PC-9 (cell line): Measurements from ENCODE around the gene KLK12. TPM values are rescaled to one million over a fixed set of nuclear protein-coding genes. Genes with fewer than 3 reads are reported as not detected.

Source experiments
- BruUV-seq: library from RNA; stranded (reverse); fragments of 400-500 nt; replicated peaks from 2 replicates; lab custom pipeline; 2021; lab: Mats Ljungman, UMichigan
- CTCF ChIA-PET: fragments of 300-600 bp; sonication (Branson Sonifier 250); formaldehyde crosslinking; loops from one replicate; lab custom pipeline; 2022; ENCODE audit warnings: antibody characterized with exemption; lab: Charles Lee
- POLR2A ChIA-PET: fragments of 300-600 bp; sonication (Branson Sonifier 250); formaldehyde crosslinking; loops from one replicate; lab custom pipeline; 2022; ENCODE audit warnings: antibody characterized with exemption; ENCODE audit not compliant: unreplicated experiment; lab: Charles Lee
- DNase-seq, 2 experiments: peaks; one replicate each; pipeline versions ENCODE4 v3.0.0 to v3.0.0-alpha.2; 2015 to 2022; ENCODE audit warnings: mixed read lengths in 1 of 2
- H2AFZ ChIP-seq: fragments of 200-600 bp; sonication (generic); 2 replicates; pipeline ENCODE4 v1.8.1; 2017; ENCODE audit warnings: antibody characterized with exemption
- H3F3A ChIP-seq: fragments of 200-600 bp; sonication (generic); 2 replicates; pipeline ENCODE4 v1.8.1; 2017; ENCODE audit warnings: antibody characterized with exemption, mild to moderate bottlenecking, low read depth; ENCODE audit not compliant: insufficient read depth
- H3K27ac ChIP-seq: fragments of 200-600 bp; sonication (generic); 2 replicates; pipeline ENCODE4 v1.6.1; 2016; ENCODE audit warnings: mixed run types
- H3K27me3 ChIP-seq: fragments of 200-600 bp; sonication (generic); 2 replicates; pipeline ENCODE4 v1.6.1; 2016; ENCODE audit warnings: low read depth, mixed run types; ENCODE audit not compliant: insufficient read depth
- H3K36me3 ChIP-seq: fragments of 200-600 bp; sonication (generic); 2 replicates; pipeline ENCODE4 v1.6.1; 2016; ENCODE audit warnings: low read depth, mixed run types
- H3K4me1 ChIP-seq: fragments of 200-600 bp; sonication (generic); replicated peaks from 2 replicates; pipeline ENCODE4 v1.6.1; 2016; ENCODE audit warnings: mixed run types; ENCODE audit not compliant: insufficient read depth
- H3K4me2 ChIP-seq: fragments of 200-600 bp; sonication (generic); 2 replicates; pipeline ENCODE4 v1.6.1; 2017; ENCODE audit warnings: mixed run types
- H3K4me3 ChIP-seq: fragments of 200-600 bp; sonication (generic); 2 replicates; pipeline ENCODE4 v1.6.1; 2016; ENCODE audit warnings: mixed run types
- H3K79me2 ChIP-seq: fragments of 200-600 bp; sonication (generic); 2 replicates; pipeline ENCODE4 v1.6.1; 2017; ENCODE audit warnings: low read depth, mixed run types
- H3K9me2 ChIP-seq: fragments of 200-600 bp; sonication (generic); 2 replicates; pipeline ENCODE4 v1.8.1; 2017; ENCODE audit warnings: mild to moderate bottlenecking; ENCODE audit not compliant: insufficient read depth
- H3K9me3 ChIP-seq: fragments of 200-600 bp; sonication (generic); 2 replicates; pipeline ENCODE4 v1.8.1; 2016; ENCODE audit warnings: low read depth; ENCODE audit not compliant: insufficient read depth
- H4K20me1 ChIP-seq: fragments of 200-600 bp; sonication (generic); 2 replicates; pipeline ENCODE4 v1.8.1; 2017; ENCODE audit not compliant: insufficient read depth
- EZH2 ChIP-seq: fragments of 200-600 bp; sonication (generic); IDR thresholded peaks from 2 replicates; pipeline ENCODE4 v1.8.0; 2017; ENCODE audit warnings: antibody characterized with exemption, low read depth
- intact Hi-C: fragments of 100-400 bp; cut with micrococcal nuclease; formaldehyde crosslinking; loops from one replicate; pipeline ENCODE4 v1.10.0; 2022; ENCODE audit not compliant: unreplicated experiment
- total RNA-seq: library from RNA; stranded (reverse); gene quantifications from 2 replicates; pipeline ENCODE4 v1.2.3, GENCODE V29; 2021
- TF ChIP-seq, protein P1 (sequence below): fragments of 200-600 bp; sonication (generic); conservative IDR thresholded peaks from 2 replicates; pipeline ENCODE4 v1.6.1; 2017; ENCODE audit warnings: mixed run types, antibody characterized with exemption, mild to moderate bottlenecking, moderate library complexity

Gene KLK12
- total RNA-seq, 1 experiment from 2014 or later = not detected

DNA sequence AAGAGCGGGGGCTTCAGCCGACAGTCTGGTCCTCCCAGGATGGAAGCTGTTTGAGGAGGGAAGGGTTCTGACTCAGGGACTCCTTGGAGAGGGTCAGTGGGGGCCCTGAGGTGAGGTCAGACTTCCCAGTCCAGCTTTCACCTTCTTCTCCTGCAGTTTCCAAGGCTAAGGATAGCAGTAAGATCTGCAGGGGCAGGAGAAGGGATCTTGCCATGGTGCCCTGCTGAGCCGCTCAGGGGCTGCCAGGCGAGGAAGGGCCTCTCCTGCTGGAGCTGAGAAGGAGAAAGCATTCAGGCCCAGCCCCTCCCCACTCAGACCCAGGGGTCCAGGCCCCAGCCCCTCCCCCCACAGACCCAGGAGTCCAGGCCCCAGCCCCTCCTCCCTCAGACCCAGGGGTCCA lies 52.6 kb downstream of the KLK12 start:
- Histone ChIP-seq H3K9me2 (no peaks in the 10 kb centered on the region), H2AFZ (no peak overlapping the region), H3K36me3 (peaks cover 3% of the 10 kb centered on the region; the same call in 1 of the 2 replicates), H3K27ac (no peak overlapping the region), H3K79me2 (no peaks in the 10 kb centered on the region), H3K9me3 (no peaks in the 10 kb centered on the region), H3F3A (peaks cover 17% of the 10 kb centered on the region; the same call in 1 of the 2 replicates), H3K4me1 (peaks cover 18% of the 10 kb centered on the region), H3K27me3 (no peaks in the 10 kb centered on the region), H4K20me1 (no peaks in the 10 kb centered on the region), H3K4me2 (no peak overlapping the region), H3K4me3 (no peak overlapping the region)
- intact Hi-C loops = no loop called here
- TF ChIP-seq EZH2 = no peak
- TF ChIP-seq, protein P1, sequence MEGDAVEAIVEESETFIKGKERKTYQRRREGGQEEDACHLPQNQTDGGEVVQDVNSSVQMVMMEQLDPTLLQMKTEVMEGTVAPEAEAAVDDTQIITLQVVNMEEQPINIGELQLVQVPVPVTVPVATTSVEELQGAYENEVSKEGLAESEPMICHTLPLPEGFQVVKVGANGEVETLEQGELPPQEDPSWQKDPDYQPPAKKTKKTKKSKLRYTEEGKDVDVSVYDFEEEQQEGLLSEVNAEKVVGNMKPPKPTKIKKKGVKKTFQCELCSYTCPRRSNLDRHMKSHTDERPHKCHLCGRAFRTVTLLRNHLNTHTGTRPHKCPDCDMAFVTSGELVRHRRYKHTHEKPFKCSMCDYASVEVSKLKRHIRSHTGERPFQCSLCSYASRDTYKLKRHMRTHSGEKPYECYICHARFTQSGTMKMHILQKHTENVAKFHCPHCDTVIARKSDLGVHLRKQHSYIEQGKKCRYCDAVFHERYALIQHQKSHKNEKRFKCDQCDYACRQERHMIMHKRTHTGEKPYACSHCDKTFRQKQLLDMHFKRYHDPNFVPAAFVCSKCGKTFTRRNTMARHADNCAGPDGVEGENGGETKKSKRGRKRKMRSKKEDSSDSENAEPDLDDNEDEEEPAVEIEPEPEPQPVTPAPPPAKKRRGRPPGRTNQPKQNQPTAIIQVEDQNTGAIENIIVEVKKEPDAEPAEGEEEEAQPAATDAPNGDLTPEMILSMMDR = no peak
- BruUV-seq = no TSS peak
- ChIA-PET POLR2A (interaction anchor here (1.1 kb wide), 1 partner anchor 49 kb away, joined by 3 read pairs; no protein-coding TSS in a partner anchor), CTCF (interaction anchor here (0.6 to 0.7 kb wide), 4 partner anchors 13 to 1584 kb away, joined by 4 to 21 read pairs (median 6); partner anchors contain the start of gene KLK6)
- DNase-seq = no peak

DNA sequence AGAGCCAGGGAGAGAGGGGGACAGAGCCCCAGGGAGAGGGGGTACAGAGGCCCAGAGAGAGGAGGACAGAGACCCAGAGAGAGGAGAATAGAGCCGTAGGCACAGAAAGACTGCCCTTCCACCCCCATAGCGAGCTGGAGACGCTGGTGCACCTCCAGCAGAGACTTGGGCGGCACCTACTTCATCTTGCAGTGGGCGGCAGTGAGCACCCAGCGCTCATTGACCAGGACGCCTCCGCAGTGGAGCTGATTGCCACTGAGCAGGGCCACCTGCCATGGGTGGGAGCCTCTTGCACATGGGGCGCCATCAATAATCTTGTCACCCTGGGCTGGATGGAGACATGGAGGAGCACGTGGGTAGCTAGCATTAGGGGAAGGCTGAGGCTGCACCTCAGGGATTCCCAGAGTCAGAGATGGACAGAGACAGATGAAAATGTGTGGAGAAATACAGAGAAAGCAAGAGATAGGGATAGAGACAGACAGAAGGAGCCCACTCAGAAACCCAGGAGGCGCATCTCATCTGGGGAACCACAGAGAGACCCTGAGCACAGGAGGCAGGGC lies 53.1 kb downstream of the KLK12 start:
- BruUV-seq = no TSS peak
- H3K4me2 ChIP-seq = no peak overlapping the region
- H4K20me1 ChIP-seq = no peaks in the 10 kb centered on the region
- CTCF ChIA-PET = no interaction called here
- intact Hi-C loops = no loop called here
- DNase-seq = no peak
- H3K9me3 ChIP-seq = no peaks in the 10 kb centered on the region
- TF ChIP-seq, protein P1 = no peak
- no peak for TF ChIP-seq EZH2
- H3K79me2 ChIP-seq = no peaks in the 10 kb centered on the region
- no peak overlapping the region for H3K27ac ChIP-seq
- peaks cover 20% of the 10 kb centered on the region for H3K4me1 ChIP-seq
- no peaks in the 10 kb centered on the region for H3K27me3 ChIP-seq
- peaks cover 19% of the 10 kb centered on the region; the same call in 1 of the 2 replicates for H3F3A ChIP-seq
- H3K4me3 ChIP-seq = no peak overlapping the region
- H2AFZ ChIP-seq = no peak overlapping the region
- H3K36me3 ChIP-seq = peaks cover 8% of the 10 kb centered on the region; the same call in 1 of the 2 replicates
- no peaks in the 10 kb centered on the region for H3K9me2 ChIP-seq
- POLR2A ChIA-PET = no interaction called here

DNA sequence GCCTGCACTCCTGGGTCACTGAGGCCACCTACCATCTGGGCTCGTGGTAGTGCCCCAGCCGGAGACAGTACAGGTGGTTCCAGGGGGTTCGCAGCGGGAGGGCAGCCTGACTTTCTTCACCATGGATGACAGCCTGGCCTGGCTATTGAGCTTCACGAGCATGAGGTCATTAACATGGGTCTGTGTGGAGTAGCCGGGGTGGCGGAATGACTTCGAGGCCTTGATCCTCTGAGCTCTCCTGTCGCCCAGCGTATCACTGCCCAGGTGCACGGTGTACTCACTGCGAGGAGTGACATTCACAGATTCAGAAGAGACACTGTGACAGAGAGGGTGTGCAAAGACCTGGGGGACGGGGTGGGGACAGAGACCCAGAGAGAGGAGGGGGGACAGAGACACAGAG lies 54.6 kb downstream of the KLK12 start:
- TF ChIP-seq, protein P1 = no peak
- TF ChIP-seq EZH2 = no peak
- Histone ChIP-seq H3K9me2 (no peaks in the 10 kb centered on the region), H3K4me1 (peaks cover 32% of the 10 kb centered on the region), H3K27ac (no peak overlapping the region), H3K4me2 (no peak overlapping the region), H3K9me3 (no peaks in the 10 kb centered on the region), H3K4me3 (no peak overlapping the region), H3K27me3 (no peaks in the 10 kb centered on the region), H3K79me2 (no peaks in the 10 kb centered on the region), H3F3A (peaks cover 21% of the 10 kb centered on the region; the same call in 1 of the 2 replicates), H2AFZ (no peak overlapping the region), H3K36me3 (peaks cover 14% of the 10 kb centered on the region; the same call in 1 of the 2 replicates), H4K20me1 (no peaks in the 10 kb centered on the region)
- intact Hi-C loops = no loop called here
- DNase-seq = no peak
- POLR2A ChIA-PET = no interaction called here
- CTCF ChIA-PET = interaction anchor here (0.7 kb wide), 1 partner anchor 184 kb away, joined by 8 read pairs; no protein-coding TSS in a partner anchor
- no TSS peak for BruUV-seq
